Activated CD8-positive, alpha-beta memory T cell treated with anti-CD3 and anti-CD28 coated beads, Interleukin-2, amount 50 U/mL, for 1 hour (primary cell): ENCODE results near the gene UBA5.

Source experiments
- DNase-seq: peaks from one replicate; pipeline ENCODE4 v3.0.0-alpha.2; 2020; ENCODE audit errors: extremely low read depth

The UBA5 gene

GRCh38 chr3:132716372-132716771 lies 56.2 kb downstream of the UBA5 start:
- DNase-seq = no peak

DNA sequence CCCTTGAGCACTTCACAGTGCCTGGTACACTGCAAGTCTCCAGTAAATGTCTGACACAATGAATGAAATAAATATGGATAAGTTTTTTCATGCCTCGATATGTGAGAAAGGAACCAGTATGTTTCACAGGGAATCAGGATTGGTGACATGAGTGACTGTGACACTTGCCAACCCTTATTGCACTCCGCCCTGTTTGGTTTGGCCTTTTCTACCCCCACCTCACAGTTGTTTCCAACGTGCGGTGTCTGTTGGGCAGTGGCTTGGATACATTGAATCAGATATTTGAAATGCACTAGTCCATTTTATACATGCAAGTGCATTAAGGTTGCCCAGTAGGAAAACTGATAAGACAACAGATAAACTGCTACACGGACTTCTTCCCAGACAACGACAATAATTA lies 60.1 kb downstream of the UBA5 start:
- no peak for DNase-seq

- no peak for DNase-seq
Measured at GRCh38 chr3:132721479-132722164, 61.5 kb downstream of the UBA5 start.

- DNase-seq = peak; percentile 93
Measured at GRCh38 chr3:132722165-132723023, 62.3 kb downstream of the UBA5 start, which contains the start of gene NPHP3. Gene NPHP3 (minus strand): TSS chr3:132722409. CDS start chr3:132722355, 54 bp downstream.

GRCh38 chr3:132723024-132723950 lies 63.2 kb downstream of the UBA5 start:
- no peak for DNase-seq

DNA sequence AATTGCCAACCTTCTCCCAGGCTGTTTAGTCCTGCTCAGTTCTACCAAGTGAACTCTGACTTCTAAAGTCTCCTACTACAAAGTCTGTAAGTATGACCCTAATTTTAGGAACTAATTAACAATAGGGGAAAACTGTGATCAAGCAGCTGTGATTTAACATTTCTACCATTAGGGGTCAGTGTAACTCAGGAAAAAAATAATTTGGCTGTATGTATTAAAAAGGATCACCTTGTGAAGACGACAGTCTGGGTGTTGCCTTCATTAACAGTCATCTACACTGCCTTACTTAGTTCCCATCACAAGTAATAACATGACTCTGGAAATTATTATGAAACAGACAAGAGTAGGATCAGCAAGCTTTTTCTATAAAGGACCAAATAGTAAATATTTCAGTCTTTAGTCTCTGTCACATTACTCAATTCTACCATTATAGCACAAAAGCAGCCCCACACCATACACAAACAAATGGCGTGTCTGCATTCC lies 66.3 kb downstream of the UBA5 start:
- DNase-seq = no peak
